ENCODE results near the gene TAF3. TPM values are rescaled to one million over a fixed set of nuclear protein-coding genes. Genes with fewer than 3 reads are reported as not detected.
"Not testable (repeated sequence)": the region's sequence is repeated elsewhere in the genome, so short reads cannot be mapped to it uniquely, and the experiment has no call there.

Gene TAF3, protein sequence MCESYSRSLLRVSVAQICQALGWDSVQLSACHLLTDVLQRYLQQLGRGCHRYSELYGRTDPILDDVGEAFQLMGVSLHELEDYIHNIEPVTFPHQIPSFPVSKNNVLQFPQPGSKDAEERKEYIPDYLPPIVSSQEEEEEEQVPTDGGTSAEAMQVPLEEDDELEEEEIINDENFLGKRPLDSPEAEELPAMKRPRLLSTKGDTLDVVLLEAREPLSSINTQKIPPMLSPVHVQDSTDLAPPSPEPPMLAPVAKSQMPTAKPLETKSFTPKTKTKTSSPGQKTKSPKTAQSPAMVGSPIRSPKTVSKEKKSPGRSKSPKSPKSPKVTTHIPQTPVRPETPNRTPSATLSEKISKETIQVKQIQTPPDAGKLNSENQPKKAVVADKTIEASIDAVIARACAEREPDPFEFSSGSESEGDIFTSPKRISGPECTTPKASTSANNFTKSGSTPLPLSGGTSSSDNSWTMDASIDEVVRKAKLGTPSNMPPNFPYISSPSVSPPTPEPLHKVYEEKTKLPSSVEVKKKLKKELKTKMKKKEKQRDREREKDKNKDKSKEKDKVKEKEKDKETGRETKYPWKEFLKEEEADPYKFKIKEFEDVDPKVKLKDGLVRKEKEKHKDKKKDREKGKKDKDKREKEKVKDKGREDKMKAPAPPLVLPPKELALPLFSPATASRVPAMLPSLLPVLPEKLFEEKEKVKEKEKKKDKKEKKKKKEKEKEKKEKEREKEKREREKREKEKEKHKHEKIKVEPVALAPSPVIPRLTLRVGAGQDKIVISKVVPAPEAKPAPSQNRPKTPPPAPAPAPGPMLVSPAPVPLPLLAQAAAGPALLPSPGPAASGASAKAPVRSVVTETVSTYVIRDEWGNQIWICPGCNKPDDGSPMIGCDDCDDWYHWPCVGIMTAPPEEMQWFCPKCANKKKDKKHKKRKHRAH
- total RNA-seq: 10 to 100 TPM; 16.5 to 19.3 TPM

- Mint-ChIP-seq H3K4me1 (ENCODE audit: low read depth) (peaks cover 31% of the 10 kb centered on the region), H3K27ac (peak within 1 kb of the TSS; percentile 85), H3K27me3 (ENCODE audit: low read depth) (no peaks in the 10 kb centered on the region), H3K36me3 (ENCODE audit: insufficient read depth in 2 of 2) (peaks cover 4 to 7% of the 10 kb centered on the region in 2 donors), H3K4me3 (peak within 1 kb of the TSS; percentile 89 to 100), H3K9me3 (no peaks in the 10 kb centered on the region)
- ATAC-seq (replicated peaks in 1 of 2) (peak; percentile 87 to 90), DNase-seq (peak; percentile 94 to 95)
These were observed at the start of gene TAF3 for GRCh38 chr10:7818295-7819120. Gene TAF3, plus strand, starts transcription at chr10:7818505. Its CDS starts 205 bp downstream, at chr10:7818710.

DNA sequence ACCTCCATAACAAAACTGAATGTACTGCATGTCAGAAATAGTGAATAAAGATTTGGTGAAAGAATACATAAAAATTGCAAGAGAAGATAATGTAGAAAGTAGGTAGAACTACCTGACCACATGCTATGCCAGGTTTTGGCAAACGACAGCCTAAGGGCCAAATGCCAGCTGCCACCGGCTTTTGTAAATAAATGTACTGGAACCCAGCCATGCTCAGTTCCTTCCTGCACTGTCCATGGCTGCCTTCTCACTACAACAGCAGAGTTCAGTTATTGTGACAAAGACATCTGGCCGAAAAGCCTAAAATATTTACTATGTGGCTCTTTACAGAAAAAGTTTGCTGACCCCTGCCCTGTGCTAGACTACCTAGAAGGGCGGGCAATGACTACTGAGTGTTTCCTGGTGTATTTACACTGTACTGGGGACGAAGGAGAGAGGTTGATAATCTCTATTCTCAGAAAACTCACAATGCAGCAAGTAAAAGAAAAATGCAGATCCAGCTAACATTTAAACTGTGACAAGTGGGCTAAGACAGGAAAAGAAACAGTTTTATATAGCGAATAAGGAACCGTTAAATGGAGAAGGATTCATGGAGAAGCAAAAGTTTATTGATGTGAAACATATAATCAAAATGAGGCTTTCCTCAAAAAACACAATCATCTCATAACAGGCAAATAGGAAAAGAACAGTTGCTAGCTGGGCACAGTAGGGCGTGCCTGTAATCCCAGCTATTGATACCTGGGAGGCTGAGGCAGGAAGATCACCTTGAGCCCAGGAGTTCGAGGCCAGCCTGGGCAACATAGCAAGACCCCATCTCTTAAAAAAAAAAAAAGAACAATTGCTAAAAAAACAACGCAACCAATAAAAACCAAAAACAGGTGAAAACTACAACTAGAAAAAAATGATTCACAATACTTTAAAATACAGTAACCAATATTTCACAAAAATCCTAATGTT, 44.2 kb upstream of the TAF3 start:
- DNase-seq (no peak), ATAC-seq (replicated peaks in 1 of 2) (no peak)
- H3K4me3 Mint-ChIP-seq: no peak overlapping the region
- no peaks in the 10 kb centered on the region for H3K27me3 Mint-ChIP-seq (ENCODE audit: low read depth)
- no peaks in the 10 kb centered on the region for H3K4me1 Mint-ChIP-seq (ENCODE audit: low read depth)
- H3K36me3 Mint-ChIP-seq (ENCODE audit: insufficient read depth in 2 of 2): peaks cover 7 to 20% of the 10 kb centered on the region in 2 donors
- no peak overlapping the region for H3K27ac Mint-ChIP-seq
- no peaks in the 10 kb centered on the region for H3K9me3 Mint-ChIP-seq

DNA sequence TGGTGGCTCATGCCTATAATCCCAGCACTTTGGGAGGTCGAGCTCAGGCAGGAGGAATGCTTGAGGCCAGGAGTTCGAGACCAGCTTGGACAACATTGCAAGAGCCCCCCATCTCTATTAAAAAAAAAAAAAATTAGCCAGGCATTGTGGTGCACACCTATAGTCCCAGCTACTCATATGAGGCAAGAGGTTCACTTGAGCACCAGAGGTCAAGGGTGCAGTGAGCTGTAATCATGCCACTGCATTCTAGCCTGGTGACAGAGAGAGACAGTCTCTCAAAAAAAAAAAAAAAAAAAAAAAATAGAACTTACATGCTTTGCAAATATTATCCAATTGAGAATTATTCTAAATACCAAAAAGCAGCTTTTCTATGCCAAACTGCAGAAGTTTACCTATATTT, 41.5 kb upstream of the TAF3 start:
- H3K9me3 Mint-ChIP-seq: no peaks in the 10 kb centered on the region
- peaks cover 3 to 29% of the 10 kb centered on the region in 2 donors for H3K36me3 Mint-ChIP-seq (ENCODE audit: insufficient read depth in 2 of 2)
- DNase-seq: no peak
- no peak overlapping the region for H3K4me3 Mint-ChIP-seq
- no peaks in the 10 kb centered on the region for H3K27me3 Mint-ChIP-seq (ENCODE audit: low read depth)
- ATAC-seq (replicated peaks in 1 of 2): no peak
- H3K27ac Mint-ChIP-seq: no peak overlapping the region
- H3K4me1 Mint-ChIP-seq (ENCODE audit: low read depth): no peaks in the 10 kb centered on the region

- H3K36me3 Mint-ChIP-seq (ENCODE audit: insufficient read depth in 2 of 2): peaks cover 0 to 24% of the 10 kb centered on the region in 2 donors
- H3K9me3 Mint-ChIP-seq; H3K27me3 Mint-ChIP-seq (ENCODE audit: low read depth); DNase-seq; H3K27ac Mint-ChIP-seq; ATAC-seq (replicated peaks in 1 of 2); H3K4me3 Mint-ChIP-seq: not testable (repeated sequence)
- H3K4me1 Mint-ChIP-seq (ENCODE audit: low read depth): peaks cover 14% of the 10 kb centered on the region
These were observed 36.1 kb upstream of the TAF3 start for GRCh38 chr10:7782194-7782593.

GRCh38 chr10:7786430-7786829, 31.9 kb upstream of the TAF3 start:
- Mint-ChIP-seq H3K27me3 (ENCODE audit: low read depth) (no peaks in the 10 kb centered on the region), H3K9me3 (no peaks in the 10 kb centered on the region), H3K4me3 (no peak overlapping the region), H3K4me1 (ENCODE audit: low read depth) (peaks cover 43% of the 10 kb centered on the region), H3K27ac (no peak overlapping the region), H3K36me3 (ENCODE audit: insufficient read depth in 2 of 2) (peaks cover 0 to 11% of the 10 kb centered on the region in 2 donors)
- no peak for ATAC-seq (replicated peaks in 1 of 2)
- no peak for DNase-seq

DNA sequence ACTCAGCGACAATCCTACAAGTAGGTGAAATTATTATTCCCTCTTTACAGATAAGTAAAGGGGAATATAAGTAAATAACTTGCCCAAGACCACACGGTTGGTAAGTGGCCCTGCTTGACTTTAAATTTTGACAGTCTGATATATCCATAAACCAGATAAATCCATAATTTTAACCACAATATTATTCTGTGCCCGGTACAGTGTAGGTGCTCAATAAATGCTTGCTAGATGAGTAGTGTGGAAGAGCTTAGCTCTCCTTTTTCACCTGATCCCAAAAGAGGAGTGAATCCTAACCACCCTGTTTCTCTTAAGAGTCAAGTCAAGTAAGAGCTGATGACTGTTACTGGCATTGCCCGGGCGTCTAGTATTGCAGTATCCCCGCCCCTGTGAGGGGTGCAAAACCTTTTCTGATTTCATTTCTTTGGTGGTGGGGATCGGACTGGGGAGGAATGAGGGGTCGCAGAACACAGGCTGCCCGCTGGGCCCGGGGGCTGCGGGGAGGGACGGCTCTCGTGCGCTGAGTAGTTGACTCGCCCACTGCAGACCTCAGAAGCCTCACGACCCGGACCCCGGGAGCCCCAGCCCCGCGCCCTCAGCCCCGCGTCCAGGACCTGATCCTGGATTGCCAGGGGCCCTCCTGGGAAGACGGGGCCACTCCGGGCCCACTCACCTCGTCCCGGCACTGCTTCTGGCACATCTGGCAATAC, 31.0 kb upstream of the TAF3 start:
- Mint-ChIP-seq H3K36me3 (ENCODE audit: insufficient read depth in 2 of 2) (peaks cover under 1 to 11% of the 10 kb centered on the region in 2 donors), H3K9me3 (no peaks in the 10 kb centered on the region), H3K4me1 (ENCODE audit: low read depth) (peaks cover 51% of the 10 kb centered on the region), H3K4me3 (no peak overlapping the region), H3K27ac (no peak overlapping the region), H3K27me3 (ENCODE audit: low read depth) (no peaks in the 10 kb centered on the region)
- peak in 1 of 2 donors; percentile 23 for DNase-seq
- ATAC-seq (replicated peaks in 1 of 2): peak; percentile 5 to 11

DNA sequence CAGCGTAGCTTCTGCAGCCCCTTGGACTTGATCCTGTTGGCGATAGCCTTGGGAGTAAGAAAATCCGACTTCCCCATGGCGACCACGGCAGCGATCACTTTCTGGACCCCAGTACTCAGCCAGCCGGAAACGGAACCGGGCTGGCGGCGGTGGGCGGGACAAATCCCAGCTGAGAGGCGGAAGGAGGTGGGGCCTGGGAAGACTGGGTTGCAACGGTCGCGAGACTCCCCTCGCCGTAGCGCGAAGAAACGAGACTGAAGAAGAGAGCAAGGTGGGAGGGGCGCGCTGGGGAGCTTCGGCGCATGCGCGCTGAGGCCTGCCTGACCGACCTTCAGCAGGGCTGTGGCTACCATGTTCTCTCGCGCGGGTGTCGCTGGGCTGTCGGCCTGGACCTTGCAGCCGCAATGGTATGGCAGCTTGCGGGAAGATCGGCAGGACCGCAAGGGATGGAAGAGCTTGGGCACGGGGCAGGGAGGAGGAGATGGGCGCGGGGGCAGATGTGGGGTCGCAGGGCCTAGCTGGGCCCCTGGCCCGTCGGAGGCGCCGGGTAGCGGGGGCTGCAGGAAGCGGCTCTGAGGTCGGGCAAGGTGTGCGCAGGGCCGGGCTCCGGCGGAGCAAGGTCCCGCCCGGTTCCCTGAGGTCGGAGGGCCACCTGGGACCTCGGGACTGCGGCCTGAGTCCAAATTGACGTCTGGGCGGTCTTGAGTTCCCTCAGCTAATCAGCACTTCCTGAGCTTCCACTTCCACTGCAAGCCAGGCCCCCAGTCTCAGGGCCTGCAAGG, 30.3 kb upstream of the TAF3 start, which contains the start of the genes ATP5F1C and KIN:
Gene ATP5F1C (plus strand): TSS at position 321 of the 782 bp plus-strand sequence. CDS start 31 bp downstream, at position 352.
Gene KIN (minus strand): TSS at position 137 of the 782 bp plus-strand sequence. CDS start 60 bp downstream, at position 77.
- Mint-ChIP-seq H3K36me3 (ENCODE audit: insufficient read depth in 2 of 2) (peaks cover 4 to 11% of the 10 kb centered on the region in 2 donors), H3K27ac (peak within 1 kb of the TSS; percentile 84), H3K9me3 (no peaks in the 10 kb centered on the region), H3K4me3 (no peak within 1 kb of the TSS), H3K4me1 (ENCODE audit: low read depth) (peaks cover 58% of the 10 kb centered on the region), H3K27me3 (ENCODE audit: low read depth) (no peaks in the 10 kb centered on the region)
- DNase-seq: peak; percentile 98
- ATAC-seq (replicated peaks in 1 of 2): peak; percentile 95 to 97

- no peak for DNase-seq
- peak in 1 of 2 donors; percentile 7 for ATAC-seq (replicated peaks in 1 of 2)
- peaks cover 58% of the 10 kb centered on the region for H3K4me1 Mint-ChIP-seq (ENCODE audit: low read depth)
These were observed 29.5 kb upstream of the TAF3 start for GRCh38 chr10:7788639-7789286.

DNA sequence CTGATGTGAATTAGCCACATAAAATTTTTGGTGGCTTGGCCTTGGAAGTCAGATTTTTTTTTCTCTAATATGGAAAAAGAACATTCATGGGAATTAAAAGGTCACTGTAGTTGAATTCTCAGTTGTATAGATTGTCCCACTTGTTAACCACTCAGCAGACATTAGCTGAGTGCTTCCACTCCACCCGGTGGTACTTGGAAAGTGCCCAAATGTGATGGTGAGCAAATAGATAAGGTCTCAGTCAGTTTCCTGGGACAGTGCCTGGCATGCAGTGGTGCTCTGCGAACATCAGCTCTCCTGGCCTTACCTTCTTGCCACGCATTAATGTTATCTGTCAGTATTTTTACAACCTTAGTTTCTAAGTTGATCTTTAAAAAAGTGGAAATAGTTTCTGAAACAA, 28.9 kb upstream of the TAF3 start:
- peak overlapping the region; percentile 84 for H3K27ac Mint-ChIP-seq
- no peaks in the 10 kb centered on the region for H3K9me3 Mint-ChIP-seq
- peaks cover 4 to 15% of the 10 kb centered on the region in 2 donors for H3K36me3 Mint-ChIP-seq (ENCODE audit: insufficient read depth in 2 of 2)
- ATAC-seq (replicated peaks in 1 of 2): no peak
- H3K4me3 Mint-ChIP-seq: no peak overlapping the region
- no peak for DNase-seq
- no peaks in the 10 kb centered on the region for H3K27me3 Mint-ChIP-seq (ENCODE audit: low read depth)
- H3K4me1 Mint-ChIP-seq (ENCODE audit: low read depth): peaks cover 60% of the 10 kb centered on the region

More at GRCh38 chr10:7788639-7789286, 29.5 kb upstream of the TAF3 start:
- Mint-ChIP-seq H3K36me3 (ENCODE audit: insufficient read depth in 2 of 2) (peaks cover 4 to 12% of the 10 kb centered on the region in 2 donors), H3K4me3 (no peak overlapping the region), H3K9me3 (no peaks in the 10 kb centered on the region), H3K27me3 (ENCODE audit: low read depth) (no peaks in the 10 kb centered on the region), H3K27ac (peak overlapping the region; percentile 84)

GRCh38 chr10:7792541-7792940, 25.8 kb upstream of the TAF3 start:
- H3K9me3 Mint-ChIP-seq: no peaks in the 10 kb centered on the region
- DNase-seq (no peak), ATAC-seq (replicated peaks in 1 of 2) (no peak)
- H3K27me3 Mint-ChIP-seq (ENCODE audit: low read depth): no peaks in the 10 kb centered on the region
- peaks cover 8 to 23% of the 10 kb centered on the region in 2 donors for H3K36me3 Mint-ChIP-seq (ENCODE audit: insufficient read depth in 2 of 2)
- peak overlapping the region in 1 of 2 donors; percentile 16 for H3K4me3 Mint-ChIP-seq
- peak overlapping the region; percentile 76 for H3K27ac Mint-ChIP-seq
- H3K4me1 Mint-ChIP-seq (ENCODE audit: low read depth): peaks cover 86% of the 10 kb centered on the region
